Measurements from ENCODE around the gene ADAM23.

The ADAM23 gene

GRCh38 chr2:206443735-206444527 is 599 bp downstream of the ADAM23 start:
- no peak for DNase-seq

DNA sequence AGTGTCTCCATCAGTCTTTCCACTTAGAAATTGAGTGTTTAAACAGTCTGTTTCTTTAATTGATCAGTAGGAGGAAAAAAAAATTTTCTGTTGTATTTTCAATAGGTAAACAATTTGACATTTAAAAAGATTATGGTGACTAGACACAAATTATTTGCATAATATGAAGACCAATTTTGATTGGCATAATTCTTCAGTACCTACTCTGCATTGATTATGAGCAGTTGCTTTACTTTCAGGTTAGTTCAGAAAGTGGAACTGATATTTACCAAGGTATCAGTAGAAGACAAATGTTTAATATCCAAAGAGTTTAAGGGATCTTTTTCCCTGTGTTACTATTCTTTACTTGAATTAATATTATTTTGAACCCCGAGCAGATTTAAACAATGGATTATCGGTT is 2.6 kb downstream of the ADAM23 start:
- DNase-seq: no peak

GRCh38 chr2:206452242-206452641 is 8.9 kb downstream of the ADAM23 start:
- DNase-seq: no peak

DNA sequence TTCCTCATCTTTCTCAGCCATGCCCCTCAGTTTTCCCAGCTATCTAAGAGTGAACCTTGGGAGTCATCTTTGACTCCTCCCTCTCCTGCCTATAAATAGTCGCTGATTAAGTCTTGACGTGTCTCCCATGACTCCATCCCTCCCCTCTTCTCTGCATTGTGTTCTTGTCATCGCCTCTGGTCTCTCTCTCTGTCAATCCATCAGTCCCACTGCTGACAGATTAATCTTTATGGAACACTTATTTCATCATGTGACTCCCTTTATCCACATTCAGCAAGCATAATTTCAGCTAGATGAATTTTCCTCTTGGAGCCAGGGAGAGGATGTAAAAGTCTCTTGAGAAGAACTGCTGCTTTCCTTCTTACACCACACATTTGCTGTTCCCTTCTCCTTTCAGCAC is 9.4 kb downstream of the ADAM23 start:
- DNase-seq: no peak

DNA sequence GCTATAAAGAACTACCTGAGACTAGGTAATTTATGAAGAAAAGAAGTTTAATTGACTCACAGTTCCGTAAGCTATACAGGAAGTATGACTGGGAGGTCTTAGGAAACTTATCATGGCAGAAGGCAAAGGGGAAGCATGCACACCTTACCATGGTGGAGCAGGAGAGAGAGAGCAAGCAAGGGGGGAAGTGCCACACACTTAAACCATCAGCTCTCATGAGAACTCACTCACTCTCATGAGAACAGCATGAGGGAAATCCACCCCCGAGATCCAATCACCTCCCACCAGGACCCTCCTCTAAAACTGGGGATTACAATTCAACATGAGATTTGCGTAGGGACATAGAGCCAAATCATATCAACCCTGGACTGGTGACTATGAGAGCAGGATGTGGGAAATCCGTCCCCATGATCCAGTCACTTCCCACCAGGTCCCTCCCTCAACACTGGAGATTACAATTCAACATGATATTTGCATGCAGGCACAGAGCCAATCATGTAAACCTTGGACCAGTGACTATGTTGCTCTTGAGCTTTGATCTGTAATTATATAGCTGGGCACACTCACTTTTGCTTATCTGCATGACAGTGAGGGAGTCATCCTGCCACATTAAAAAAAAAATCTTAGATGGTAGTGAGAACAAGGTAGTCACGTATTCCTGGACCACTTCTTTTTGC is 12.9 kb downstream of the ADAM23 start:
- no peak for DNase-seq

- no peak for DNase-seq
Measured at GRCh38 chr2:206457188-206457634, 13.9 kb downstream of the ADAM23 start.

GRCh38 chr2:206462240-206462854 is 19.0 kb downstream of the ADAM23 start:
- DNase-seq: no peak

DNA sequence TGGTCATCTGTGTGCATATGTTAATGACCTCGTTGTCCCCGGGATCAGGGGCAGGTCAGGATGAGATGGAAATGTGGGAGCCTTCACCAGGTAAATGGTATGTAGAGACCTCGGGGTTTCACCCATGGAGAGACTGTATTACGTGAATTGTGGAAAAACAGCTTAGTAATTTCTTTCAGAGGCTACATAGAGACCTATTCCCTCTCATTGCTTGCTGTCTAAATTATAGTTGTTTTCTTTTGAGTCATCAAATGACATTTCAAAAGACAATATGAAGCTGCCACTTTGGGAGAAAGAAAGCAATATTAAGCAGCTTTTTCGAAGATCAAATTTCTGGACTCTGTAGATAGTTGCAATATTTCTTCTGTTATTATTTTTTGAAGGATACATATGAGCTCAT is 20.4 kb downstream of the ADAM23 start:
- DNase-seq: no peak

DNA sequence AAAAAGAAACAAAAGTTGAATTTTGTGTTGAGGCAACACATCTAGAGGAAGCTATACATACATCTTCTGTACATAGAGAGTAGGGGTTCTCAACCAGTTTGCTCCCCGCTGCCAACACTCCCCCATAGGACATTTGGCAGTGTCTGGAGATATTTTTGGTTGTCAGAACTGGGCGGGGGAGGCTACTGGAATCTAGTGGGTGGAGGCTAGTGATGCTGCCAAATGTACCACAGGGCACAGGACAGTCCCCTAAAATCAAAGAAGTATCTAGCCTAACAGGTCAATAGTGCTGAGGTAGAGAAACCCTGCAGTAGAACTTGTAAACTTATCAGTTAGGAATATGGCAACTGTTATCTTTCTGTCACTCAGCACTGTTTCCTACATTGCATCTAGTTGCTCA is 21.3 kb downstream of the ADAM23 start:
- DNase-seq: no peak

GRCh38 chr2:206471524-206472062 is 28.3 kb downstream of the ADAM23 start:
- peak; percentile 3 for DNase-seq

DNA sequence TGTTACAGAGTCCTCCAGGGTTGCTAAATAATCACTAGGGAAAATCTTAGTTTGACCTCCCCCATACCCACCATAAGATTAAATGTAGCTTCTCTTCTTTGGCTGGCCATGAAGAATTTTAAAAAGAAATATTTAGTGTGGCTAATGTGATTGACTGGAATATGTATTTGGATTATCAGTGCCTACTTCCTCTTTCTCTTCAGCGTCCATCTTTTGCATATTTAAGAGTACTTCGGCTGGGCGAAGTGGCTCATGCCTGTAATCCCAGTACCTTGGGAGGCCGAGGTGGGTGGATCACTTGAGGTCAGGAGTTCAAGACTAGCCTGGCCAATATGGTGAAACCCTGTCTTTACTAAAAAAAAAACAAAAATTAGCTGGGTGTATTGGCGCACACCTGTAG is 28.8 kb downstream of the ADAM23 start:
- no peak for DNase-seq

DNA sequence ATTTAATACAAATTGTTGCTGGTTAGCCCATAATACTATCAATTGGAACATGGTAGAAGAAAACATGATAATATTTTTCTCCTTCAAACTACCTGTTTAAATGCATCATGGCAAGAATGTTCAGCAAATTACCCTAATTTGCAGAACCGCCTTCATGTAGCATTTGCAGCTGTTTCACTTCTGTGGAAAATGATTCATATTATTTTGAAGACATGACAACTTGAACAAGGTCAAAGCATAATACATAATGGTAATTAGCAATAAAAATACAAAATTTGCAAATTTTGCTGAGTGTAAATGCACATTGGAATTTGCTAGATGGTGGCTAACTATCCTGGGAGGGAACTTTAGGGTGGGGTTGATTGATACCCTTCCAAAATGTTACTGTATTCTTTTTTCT is 30.8 kb downstream of the ADAM23 start:
- DNase-seq: no peak

- DNase-seq: no peak
Measured at GRCh38 chr2:206477296-206477695, 34.0 kb downstream of the ADAM23 start.

DNA sequence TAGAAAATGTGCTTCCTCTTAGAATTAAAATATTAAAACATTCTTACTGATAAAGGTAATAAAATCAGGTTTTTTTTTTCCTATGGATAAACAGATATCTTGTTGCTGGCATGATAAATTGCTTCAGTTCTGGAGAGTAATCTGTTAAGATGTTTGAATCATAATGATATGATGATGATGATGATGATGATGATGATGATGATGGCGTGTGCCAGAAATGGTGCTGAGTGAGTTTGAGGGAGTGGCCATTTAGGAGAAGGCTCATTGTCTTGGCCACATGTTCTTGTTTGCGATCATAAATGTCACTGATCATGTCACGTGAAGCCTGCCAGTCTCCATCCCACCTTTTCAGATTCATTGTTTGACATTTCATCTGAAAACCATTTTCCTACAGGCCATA is 35.0 kb downstream of the ADAM23 start:
- no peak for DNase-seq

GRCh38 chr2:206480161-206480560 is 36.8 kb downstream of the ADAM23 start:
- DNase-seq: no peak

DNA sequence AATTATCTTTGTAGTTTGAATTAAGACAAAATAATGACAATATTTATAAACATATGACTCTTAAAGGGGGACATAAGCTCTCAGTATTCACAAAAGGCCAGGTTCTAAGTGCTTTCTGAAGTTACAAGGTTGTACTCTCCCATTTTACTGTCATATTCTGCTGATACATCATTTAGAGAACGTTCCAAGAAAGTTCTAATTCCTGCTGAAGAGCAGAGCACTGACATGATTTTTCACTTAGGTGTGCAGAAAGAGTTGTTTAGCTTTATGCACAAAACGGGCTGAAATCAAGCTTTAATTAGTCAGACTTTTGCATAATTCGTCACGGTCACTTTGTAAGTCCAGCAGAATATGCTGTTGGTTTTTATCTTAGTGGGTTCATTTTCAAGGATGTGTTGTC is 37.3 kb downstream of the ADAM23 start:
- DNase-seq: no peak

- DNase-seq: no peak
Measured at GRCh38 chr2:206481056-206481455, 37.7 kb downstream of the ADAM23 start.

GRCh38 chr2:206482123-206482522 is 38.8 kb downstream of the ADAM23 start:
- no peak for DNase-seq

GRCh38 chr2:206482633-206483032 is 39.3 kb downstream of the ADAM23 start:
- no peak for DNase-seq

DNA sequence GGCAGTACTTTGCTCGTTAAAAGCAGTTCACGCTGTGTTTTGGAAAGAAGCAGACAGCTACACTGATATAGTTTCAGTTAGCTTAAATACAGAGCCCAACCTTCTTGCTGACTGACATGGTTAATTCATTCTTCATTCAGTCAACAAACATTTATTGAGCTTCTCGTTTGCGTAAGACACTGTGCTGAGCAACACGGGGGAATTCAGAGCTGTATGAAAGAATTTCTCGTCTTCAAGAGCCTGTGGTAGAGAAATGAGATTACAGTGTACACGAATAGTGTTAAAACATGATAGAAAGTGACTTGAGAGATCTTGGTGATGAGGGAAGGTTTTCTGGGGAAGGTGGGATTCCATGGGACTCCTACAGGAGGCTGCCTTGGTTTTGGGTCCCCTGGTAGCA is 44.7 kb downstream of the ADAM23 start:
- no peak for DNase-seq

GRCh38 chr2:206488623-206489022 is 45.3 kb downstream of the ADAM23 start:
- DNase-seq: peak; percentile 40

GRCh38 chr2:206494061-206494460 is 50.7 kb downstream of the ADAM23 start:
- no peak for DNase-seq

GRCh38 chr2:206502729-206503128 is 59.4 kb downstream of the ADAM23 start:
- DNase-seq: no peak

DNA sequence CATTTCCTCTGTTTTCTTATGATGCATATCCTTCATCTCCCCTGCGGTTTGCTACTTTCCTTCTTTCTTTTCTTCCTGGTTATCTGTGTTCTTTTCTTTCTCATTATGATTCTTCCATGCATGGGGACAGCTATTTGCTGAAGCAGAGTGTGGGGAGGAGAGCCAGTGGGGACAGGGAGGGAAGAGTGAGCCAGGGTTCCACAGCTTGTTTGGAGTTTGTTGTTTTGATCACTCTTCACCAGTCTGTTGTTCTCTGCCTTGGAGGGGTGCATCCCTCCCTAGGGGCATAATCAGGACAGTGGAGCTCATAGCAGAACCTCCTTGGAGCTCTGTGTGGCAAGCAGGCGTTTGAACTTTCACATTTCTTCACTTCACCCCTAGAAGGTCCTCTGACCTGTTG is 68.0 kb downstream of the ADAM23 start:
- DNase-seq: no peak
